GM18508 (cell line): ENCODE results near the gene CCDC154.
"Not testable (repeated sequence)": the region's sequence is repeated elsewhere in the genome, so short reads cannot be mapped to it uniquely, and the experiment has no call there.

Source experiments
- ATAC-seq: cut with Tn5 transposase; IDR thresholded peaks from one replicate; pipeline ENCODE4 v1.9.1; 2021; ENCODE audit warnings: moderate number of reproducible peaks; ENCODE audit not compliant: insufficient read depth, unreplicated experiment

CCDC154 gene

GRCh38 chr16:1443980-1444729 lies at the start of gene CCDC154:
CCDC154 (minus strand) TSS chr16:1444556; CDS start chr16:1444322, 234 bp downstream.
- ATAC-seq = no peak

- ATAC-seq = no peak
Observed at GRCh38 chr16:1493746-1494094, 49.4 kb upstream of the CCDC154 start.

GRCh38 chr16:1492923-1493745 lies 48.8 kb upstream of the CCDC154 start, which contains the start of gene TELO2:
TELO2 (plus strand) TSS chr16:1493360; CDS start chr16:1494282, 922 bp downstream.
- no peak for ATAC-seq

GRCh38 chr16:1492082-1492922 lies 47.9 kb upstream of the CCDC154 start:
- ATAC-seq = no peak

GRCh38 chr16:1491327-1491726 lies 47.0 kb upstream of the CCDC154 start:
- ATAC-seq = no peak

GRCh38 chr16:1489077-1489476 lies 44.7 kb upstream of the CCDC154 start:
- ATAC-seq = no peak

- ATAC-seq = no peak
Observed at GRCh38 chr16:1488619-1489018, 44.3 kb upstream of the CCDC154 start, which contains the start of gene PTX4. PTX4 (minus strand) TSS chr16:1488944; CDS start chr16:1488909, 35 bp downstream.

- no peak for ATAC-seq
Observed at GRCh38 chr16:1488054-1488601, 43.8 kb upstream of the CCDC154 start.

GRCh38 chr16:1487395-1488053 lies 43.2 kb upstream of the CCDC154 start:
- no peak for ATAC-seq

- no peak for ATAC-seq
Observed at GRCh38 chr16:1486551-1487390, 42.4 kb upstream of the CCDC154 start.

- no peak for ATAC-seq
Observed at GRCh38 chr16:1485847-1486496, 41.6 kb upstream of the CCDC154 start.

- ATAC-seq = no peak
Observed at GRCh38 chr16:1481906-1482835, 37.8 kb upstream of the CCDC154 start.

- not testable (repeated sequence) for ATAC-seq
Observed at GRCh38 chr16:1478937-1479336, 34.6 kb upstream of the CCDC154 start.

GRCh38 chr16:1477033-1477432 lies 32.7 kb upstream of the CCDC154 start:
- no peak for ATAC-seq

- no peak for ATAC-seq
Observed at GRCh38 chr16:1475552-1476114, 31.3 kb upstream of the CCDC154 start.

- ATAC-seq = no peak
Observed at GRCh38 chr16:1474796-1475551, 30.6 kb upstream of the CCDC154 start, which contains the start of gene CLCN7. CLCN7 (minus strand) TSS chr16:1475028; CDS start chr16:1474974, 54 bp downstream.
